Activated naive CD4-positive, alpha-beta T cell treated with anti-CD3 and anti-CD28 coated beads, Interleukin-2, amount 50 U/mL, for 24 hours (primary cell): Measurements from ENCODE around the gene SLC23A1.
"Not testable (repeated sequence)": the region's sequence is repeated elsewhere in the genome, so short reads cannot be mapped to it uniquely, and the experiment has no call there.

ENCODE experiments used
- H3K27ac Mint-ChIP-seq: one replicate; pipeline ENCODE4 v1.8.0; 2021; ENCODE audit warnings: mild to moderate bottlenecking, mixed read lengths
- H3K27me3 Mint-ChIP-seq: one replicate; pipeline ENCODE4 v1.8.0; 2021; ENCODE audit warnings: mixed read lengths
- H3K36me3 Mint-ChIP-seq: one replicate; pipeline ENCODE4 v1.8.0; 2021; ENCODE audit warnings: mixed read lengths
- H3K4me1 Mint-ChIP-seq: one replicate; pipeline ENCODE4 v1.8.0; 2021; ENCODE audit warnings: mixed read lengths
- H3K4me3 Mint-ChIP-seq: one replicate; pipeline ENCODE4 v1.8.0; 2021; ENCODE audit warnings: mild to moderate bottlenecking, mixed read lengths
- H3K9me3 Mint-ChIP-seq: one replicate; pipeline ENCODE4 v1.8.0; 2021; ENCODE audit warnings: mixed read lengths

SLC23A1 gene

DNA sequence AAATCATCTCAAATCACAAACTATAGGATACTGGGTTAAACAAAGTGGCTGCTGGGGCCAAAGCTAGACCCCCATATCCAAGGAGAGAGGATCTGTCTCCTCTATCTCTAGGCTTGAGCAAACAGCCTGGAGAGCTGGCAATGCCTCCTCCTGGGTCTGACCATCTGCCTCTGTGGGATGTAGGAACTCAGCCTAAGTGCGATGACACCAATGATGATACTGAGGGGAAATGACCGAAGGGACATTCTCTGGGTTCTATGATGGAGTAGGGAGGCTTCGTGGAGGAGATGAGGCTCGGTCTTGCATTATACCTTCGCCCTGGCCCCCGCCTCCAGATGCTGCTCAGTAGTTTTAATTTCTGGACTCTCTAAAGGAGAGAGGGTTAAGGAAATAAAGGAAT, 30.1 kb upstream of the SLC23A1 start:
- Mint-ChIP-seq H3K9me3 (no peaks in the 10 kb centered on the region), H3K36me3 (no peaks in the 10 kb centered on the region), H3K27me3 (no peaks in the 10 kb centered on the region), H3K27ac (no peak overlapping the region), H3K4me3 (no peak overlapping the region), H3K4me1 (peaks cover 34% of the 10 kb centered on the region)

DNA sequence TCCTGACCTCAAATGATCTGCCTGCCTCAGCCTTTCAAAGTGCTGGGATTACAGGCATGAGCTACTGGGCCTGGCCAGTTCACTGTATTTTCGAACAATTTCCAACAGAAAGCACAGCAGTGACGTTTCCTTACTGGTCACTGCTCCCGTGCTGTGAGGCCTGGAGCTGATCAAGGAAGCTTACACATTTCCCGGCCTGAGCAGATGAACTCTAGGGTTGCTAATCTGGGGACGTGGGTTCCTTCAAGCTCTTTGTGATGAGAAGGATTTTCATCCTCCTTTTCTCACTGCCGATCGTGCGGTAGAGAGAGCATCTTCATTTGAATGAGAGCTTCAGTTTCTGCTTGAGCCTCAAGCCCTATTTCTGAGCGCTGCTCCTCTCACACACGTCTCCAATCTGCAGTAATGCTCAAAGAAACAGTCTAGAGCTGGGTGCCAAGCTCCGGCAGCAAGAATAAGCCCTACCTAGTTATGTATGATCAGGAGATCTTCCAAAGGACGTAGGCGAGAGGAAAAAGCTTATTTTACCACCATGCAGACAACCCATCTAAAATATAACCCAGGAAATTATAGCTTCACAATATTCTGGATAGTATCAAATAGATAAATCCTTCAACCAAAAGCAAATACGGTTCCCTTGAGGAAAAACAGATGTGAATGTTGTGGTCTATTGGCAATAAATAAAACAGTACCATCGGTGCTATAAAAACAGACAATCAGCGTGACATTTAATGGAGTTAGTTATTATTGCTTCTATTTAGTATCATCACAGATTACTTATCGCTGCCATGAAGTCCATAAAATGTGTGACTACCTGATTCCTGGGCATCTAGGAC, 28.1 kb upstream of the SLC23A1 start:
- no peaks in the 10 kb centered on the region for H3K9me3 Mint-ChIP-seq
- no peak overlapping the region for H3K4me3 Mint-ChIP-seq
- H3K27me3 Mint-ChIP-seq = no peaks in the 10 kb centered on the region
- H3K4me1 Mint-ChIP-seq = peaks cover 39% of the 10 kb centered on the region
- no peaks in the 10 kb centered on the region for H3K36me3 Mint-ChIP-seq
- H3K27ac Mint-ChIP-seq = no peak overlapping the region

DNA sequence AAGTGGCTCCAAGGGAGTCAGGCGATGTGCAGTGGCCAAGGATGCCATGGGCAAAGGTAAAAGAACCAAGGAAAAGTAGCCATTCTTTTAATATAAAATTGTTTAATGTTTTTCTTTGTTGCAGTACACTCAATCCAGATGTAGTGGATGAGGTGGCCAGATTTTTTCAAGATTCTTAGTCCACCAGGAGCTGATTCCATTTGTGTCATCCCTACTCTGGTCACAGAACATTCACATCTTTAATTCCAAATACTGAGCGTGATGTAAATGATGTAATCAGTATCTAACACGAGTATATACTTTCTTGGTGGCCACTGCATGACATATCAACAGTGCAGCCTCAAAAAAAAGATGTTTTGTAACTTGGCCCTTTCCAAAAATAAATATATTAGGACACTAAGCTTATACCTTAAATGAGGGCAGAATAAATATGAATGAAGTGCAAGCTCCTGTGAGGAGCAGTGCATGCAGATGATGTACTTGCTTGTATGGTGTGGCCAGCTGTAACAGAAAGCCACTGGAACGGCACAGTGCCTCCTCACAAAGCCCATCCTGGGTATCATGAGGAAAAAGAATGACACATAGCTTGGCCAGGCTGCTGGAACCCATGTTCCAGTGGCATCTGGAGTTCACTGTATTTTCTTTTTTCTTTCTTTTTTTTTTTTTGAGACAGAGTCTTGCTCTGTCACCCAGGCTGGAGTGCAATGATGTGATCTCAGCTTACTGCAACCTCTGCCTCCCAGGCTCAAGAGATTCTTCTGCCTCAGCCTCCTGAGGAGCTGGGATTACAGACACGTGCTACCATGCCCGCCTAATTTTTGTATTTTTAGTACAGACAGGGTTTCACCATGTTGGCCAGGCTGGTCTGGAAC, 27.3 kb upstream of the SLC23A1 start:
- H3K27me3 Mint-ChIP-seq = no peaks in the 10 kb centered on the region
- H3K27ac Mint-ChIP-seq = no peak overlapping the region
- no peaks in the 10 kb centered on the region for H3K36me3 Mint-ChIP-seq
- H3K4me3 Mint-ChIP-seq = no peak overlapping the region
- peaks cover 30% of the 10 kb centered on the region for H3K4me1 Mint-ChIP-seq
- H3K9me3 Mint-ChIP-seq = no peaks in the 10 kb centered on the region

DNA sequence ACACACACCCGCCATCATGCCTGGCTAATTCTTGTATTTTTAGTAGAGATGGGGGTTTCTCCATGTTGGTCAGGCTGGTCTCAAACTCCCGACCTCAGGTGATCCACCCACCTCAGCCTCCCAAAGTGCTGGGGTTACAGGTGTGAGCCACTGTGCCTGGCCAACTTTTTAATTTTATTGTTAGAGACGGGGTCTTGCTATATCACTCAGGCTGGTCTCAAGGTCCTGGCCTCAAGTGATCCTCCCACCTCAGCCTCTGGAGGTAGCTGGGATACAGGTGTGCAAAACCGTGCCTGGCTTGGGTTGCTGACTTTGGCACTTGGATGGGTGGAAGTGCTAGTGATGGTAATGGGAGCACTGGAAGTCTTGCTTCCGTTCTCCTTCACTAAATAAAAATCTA, 26.0 kb upstream of the SLC23A1 start:
- not testable (repeated sequence) for H3K27ac Mint-ChIP-seq, H3K27me3 Mint-ChIP-seq
- peaks cover 24% of the 10 kb centered on the region for H3K4me1 Mint-ChIP-seq

DNA sequence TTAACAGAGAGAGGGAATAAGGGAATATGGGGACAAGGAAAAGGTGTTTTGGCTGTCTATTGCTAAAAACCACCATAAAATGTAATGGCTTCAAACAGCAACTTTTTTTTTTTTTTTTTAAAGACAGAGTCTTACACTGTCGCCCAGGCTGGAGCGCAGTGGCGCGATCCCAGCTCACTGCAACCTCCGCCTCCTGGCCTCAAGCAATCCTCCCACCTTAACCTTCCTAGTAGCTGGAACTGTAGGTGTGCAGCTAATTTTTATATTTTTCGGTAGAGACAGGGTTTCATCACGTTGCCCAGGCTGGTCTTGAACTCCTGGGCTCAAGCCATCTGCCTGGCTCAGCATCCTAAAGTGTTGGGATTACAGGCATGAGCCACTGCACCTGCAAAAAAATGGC, 25.1 kb upstream of the SLC23A1 start:
- peak overlapping the region; percentile 75 for H3K27ac Mint-ChIP-seq
- H3K4me3 Mint-ChIP-seq = no peak overlapping the region
- peaks cover 25% of the 10 kb centered on the region for H3K4me1 Mint-ChIP-seq
- no peaks in the 10 kb centered on the region for H3K9me3 Mint-ChIP-seq
- H3K36me3 Mint-ChIP-seq = no peaks in the 10 kb centered on the region
- H3K27me3 Mint-ChIP-seq = no peaks in the 10 kb centered on the region

More for the DNA sequence above, 26.0 kb upstream of the SLC23A1 start:
- not testable (repeated sequence) for H3K9me3 Mint-ChIP-seq, H3K36me3 Mint-ChIP-seq, H3K4me3 Mint-ChIP-seq

DNA sequence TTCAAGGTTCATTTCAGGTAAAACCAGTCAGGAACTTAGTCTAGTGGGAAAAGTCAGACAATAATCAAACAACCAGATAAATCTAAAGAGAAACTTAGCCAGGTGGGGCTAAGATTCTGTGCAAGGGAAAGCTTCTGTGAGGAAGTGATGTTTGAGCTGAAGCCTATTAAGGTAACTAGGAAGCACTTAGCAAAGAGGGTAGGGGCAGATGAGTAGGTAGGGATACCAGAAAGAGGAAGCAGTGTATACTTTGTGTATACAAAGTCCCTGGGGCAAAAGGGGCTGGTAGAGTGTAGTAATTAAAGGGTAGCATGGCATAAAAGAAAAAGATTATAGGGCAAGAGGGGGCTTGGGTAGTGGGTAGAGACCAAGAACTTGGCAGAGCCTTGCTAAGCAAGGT, 24.4 kb upstream of the SLC23A1 start:
- no peak overlapping the region for H3K4me3 Mint-ChIP-seq
- H3K27ac Mint-ChIP-seq = peak overlapping the region; percentile 43

DNA sequence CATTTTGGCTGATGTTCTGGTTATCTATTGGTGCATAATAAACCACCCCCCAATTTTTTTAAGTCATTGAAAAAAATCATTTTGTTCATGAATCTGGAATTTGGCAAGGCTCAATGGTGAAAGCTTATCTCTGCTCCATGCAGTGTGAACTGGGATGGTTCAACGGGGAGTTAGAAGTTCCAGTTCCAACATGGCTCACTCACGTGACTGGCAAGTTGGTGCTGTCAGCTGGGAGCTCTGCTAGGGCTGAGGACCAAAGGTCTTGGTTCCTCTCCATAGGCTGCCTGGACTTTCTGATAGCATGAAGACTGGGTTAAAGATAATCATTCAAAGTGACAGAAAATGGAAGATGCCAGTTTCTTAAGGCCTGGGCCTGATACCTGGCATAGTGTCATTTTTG, 23.9 kb upstream of the SLC23A1 start:
- H3K4me1 Mint-ChIP-seq = peaks cover 34% of the 10 kb centered on the region
- H3K4me3 Mint-ChIP-seq = no peak overlapping the region
- H3K27ac Mint-ChIP-seq = no peak overlapping the region
- H3K36me3 Mint-ChIP-seq = no peaks in the 10 kb centered on the region
- H3K9me3 Mint-ChIP-seq = no peaks in the 10 kb centered on the region
- no peaks in the 10 kb centered on the region for H3K27me3 Mint-ChIP-seq

More for the DNA sequence above, 24.4 kb upstream of the SLC23A1 start:
- Mint-ChIP-seq H3K9me3 (no peaks in the 10 kb centered on the region), H3K36me3 (no peaks in the 10 kb centered on the region), H3K4me1 (peaks cover 32% of the 10 kb centered on the region), H3K27me3 (no peaks in the 10 kb centered on the region)

DNA sequence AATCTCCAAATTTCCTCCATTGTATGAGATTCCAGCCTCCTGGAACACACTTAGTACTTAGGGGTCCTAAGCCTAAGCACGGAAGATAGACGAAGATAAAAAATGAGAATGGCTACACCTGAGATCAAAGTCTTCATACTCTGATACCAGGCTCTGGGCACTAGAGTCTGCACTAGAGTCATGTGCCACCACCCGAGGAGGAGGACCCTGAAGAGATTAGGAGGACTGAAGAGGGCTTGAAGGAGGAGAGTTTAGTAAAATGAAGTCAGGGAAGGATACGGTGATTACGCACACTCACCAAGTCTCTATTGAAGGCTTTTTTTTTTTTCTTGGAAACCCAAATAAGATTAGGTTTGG, 21.4 kb upstream of the SLC23A1 start:
- Mint-ChIP-seq H3K27me3 (no peaks in the 10 kb centered on the region), H3K4me3 (peak overlapping the region; percentile 94), H3K36me3 (no peaks in the 10 kb centered on the region), H3K27ac (peak overlapping the region; percentile 99), H3K9me3 (no peaks in the 10 kb centered on the region), H3K4me1 (peaks cover 34% of the 10 kb centered on the region)

DNA sequence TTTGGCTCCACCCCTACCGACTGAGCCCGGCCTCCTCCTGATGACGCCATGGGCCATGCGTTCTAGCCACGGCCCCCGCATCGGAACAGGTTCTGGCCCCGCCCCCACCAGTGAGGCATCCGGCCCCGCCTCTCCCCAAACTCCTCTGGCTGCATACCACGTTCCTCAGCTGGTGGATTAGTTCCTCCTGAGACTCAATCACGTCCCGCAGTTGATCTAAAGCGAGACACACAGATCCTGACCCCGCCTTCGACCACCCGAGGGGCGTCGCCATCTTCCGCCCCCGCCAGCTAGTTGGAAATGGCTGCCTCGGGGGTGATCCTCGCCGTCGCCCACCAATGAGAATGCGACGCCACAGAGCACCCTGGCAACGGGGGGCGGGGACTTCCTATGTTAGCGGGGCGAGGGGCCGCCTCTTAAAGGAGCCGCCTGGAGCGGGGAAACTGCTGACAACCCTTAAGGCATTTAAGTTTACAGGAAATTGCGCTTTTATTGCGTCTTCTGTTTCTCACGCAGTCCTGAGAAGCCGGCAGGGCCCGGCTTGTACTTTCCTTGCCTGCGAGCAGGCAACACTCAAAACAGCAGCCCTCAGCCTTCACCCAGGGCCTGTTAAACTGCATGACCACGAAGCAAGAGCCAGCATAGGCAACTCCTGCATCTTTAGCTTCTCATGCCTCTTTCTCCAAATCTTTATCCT, 20.8 kb upstream of the SLC23A1 start, which contains the start of gene SPATA24:
TSS of gene SPATA24 (minus strand) at position 303 of the 697 bp plus-strand sequence. CDS start at position 274, 29 bp downstream.
- Mint-ChIP-seq H3K36me3 (no peaks in the 10 kb centered on the region), H3K4me3 (peak within 1 kb of the TSS; percentile 94), H3K27me3 (no peaks in the 10 kb centered on the region), H3K27ac (peak within 1 kb of the TSS; percentile 99), H3K9me3 (no peaks in the 10 kb centered on the region), H3K4me1 (peaks cover 34% of the 10 kb centered on the region)

DNA sequence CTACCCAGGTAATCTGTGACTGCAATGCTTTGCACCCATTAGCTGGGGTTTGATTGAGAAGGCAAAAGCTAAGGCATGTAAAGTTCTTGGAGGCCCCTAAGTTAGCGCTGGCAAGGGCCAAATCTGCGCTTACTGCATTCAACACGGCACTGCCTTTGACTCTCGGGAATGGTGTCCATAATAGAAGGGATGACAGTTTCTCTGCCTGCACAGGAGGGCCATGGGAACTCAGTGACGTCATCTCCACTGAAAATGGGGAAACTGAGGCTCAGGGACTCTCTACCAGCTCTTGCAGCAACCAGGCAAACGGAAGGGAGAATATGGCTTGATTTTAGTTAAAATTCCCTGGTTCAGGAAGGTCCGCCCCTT, 20.3 kb upstream of the SLC23A1 start:
- Mint-ChIP-seq H3K36me3 (no peaks in the 10 kb centered on the region), H3K27me3 (no peaks in the 10 kb centered on the region), H3K4me1 (peaks cover 34% of the 10 kb centered on the region), H3K4me3 (peak overlapping the region; percentile 94), H3K27ac (peak overlapping the region; percentile 99), H3K9me3 (no peaks in the 10 kb centered on the region)

DNA sequence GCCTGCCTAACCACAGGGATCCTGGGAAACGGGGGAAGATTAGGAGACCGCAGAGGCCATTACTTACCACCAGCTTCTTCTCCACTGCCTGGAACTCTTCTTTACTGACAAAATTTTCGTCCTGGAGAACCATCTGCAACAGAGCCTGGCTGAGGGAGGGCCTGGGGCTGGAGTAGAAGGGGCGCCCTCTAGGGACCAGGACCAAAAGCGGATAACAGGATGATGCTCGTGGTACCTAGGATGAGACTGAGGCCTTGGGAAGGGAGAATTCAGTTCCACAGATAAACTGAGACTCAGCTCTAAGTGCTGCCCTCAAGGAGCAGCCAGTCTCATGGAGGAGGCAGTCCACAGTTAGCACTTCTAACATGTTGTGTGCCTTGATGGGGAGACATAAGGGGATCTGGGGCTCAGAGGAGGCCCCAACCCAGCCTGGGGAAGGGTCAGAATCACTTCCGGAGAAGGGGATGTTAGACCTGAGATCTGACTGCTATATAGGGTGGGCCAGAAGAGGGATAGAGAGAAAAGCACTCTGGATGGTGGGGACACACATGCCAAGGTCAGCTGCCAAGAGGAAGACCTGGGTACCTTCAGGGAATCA, 19.6 kb upstream of the SLC23A1 start:
- peak overlapping the region; percentile 99 for H3K27ac Mint-ChIP-seq
- H3K4me3 Mint-ChIP-seq = peak overlapping the region; percentile 94
- peaks cover 30% of the 10 kb centered on the region for H3K4me1 Mint-ChIP-seq
- H3K36me3 Mint-ChIP-seq = no peaks in the 10 kb centered on the region
- no peaks in the 10 kb centered on the region for H3K9me3 Mint-ChIP-seq
- no peaks in the 10 kb centered on the region for H3K27me3 Mint-ChIP-seq

DNA sequence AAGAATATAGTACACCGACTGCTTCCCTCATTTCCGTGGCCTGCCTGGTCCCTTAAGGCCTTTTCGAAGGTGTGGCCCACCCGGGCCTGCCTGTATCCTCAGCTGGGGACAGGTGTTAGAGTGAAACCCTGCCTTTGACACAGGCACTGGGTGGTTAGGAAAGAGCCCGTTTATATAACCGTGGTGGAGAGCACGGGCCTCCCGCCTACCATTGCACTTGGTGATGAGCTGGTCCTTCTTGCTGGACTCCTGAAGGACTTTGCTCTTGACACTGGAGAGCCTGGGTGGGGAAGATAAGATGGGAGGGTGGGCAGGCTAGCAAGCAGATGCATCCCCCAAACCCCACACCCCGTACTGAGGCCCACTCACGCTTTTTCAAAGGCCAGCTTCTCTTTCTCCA, 18.4 kb upstream of the SLC23A1 start:
- Mint-ChIP-seq H3K4me3 (no peak overlapping the region), H3K4me1 (peaks cover 24% of the 10 kb centered on the region), H3K36me3 (no peaks in the 10 kb centered on the region), H3K27me3 (no peaks in the 10 kb centered on the region), H3K27ac (no peak overlapping the region), H3K9me3 (no peaks in the 10 kb centered on the region)

DNA sequence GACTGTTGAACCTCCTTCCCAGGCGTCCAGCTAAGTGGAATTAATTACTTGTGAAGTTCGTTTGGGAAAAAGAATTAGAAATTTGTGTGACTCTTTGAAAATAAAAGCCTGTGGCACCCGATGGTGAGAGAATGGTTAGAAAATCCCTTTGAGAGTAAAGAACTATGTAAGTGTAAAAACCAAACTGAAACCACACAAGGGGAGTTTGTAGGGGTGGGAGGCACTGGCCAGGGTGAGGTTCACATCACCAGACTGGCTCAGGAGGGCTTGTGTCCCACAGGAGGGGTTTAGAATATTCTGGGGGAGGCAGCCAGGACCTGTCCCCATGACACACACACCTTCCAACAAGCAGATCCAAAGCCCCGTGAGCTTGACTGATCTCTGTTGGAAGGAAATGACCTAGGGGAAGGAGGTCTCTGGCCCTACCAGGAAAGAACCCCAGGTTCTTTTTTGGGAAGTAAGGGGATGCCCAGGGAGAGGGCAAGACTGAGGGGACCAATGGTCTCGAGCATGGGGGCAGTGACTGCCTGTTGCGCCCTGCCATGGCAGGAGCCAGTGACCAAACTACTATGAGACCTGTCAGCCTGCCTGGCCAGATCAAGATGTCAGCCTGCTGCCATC, 16.5 kb upstream of the SLC23A1 start:
- H3K4me3 Mint-ChIP-seq = no peak overlapping the region
- H3K27ac Mint-ChIP-seq = no peak overlapping the region
- H3K36me3 Mint-ChIP-seq = no peaks in the 10 kb centered on the region
- no peaks in the 10 kb centered on the region for H3K9me3 Mint-ChIP-seq
- peaks cover 23% of the 10 kb centered on the region for H3K4me1 Mint-ChIP-seq
- H3K27me3 Mint-ChIP-seq = no peaks in the 10 kb centered on the region

DNA sequence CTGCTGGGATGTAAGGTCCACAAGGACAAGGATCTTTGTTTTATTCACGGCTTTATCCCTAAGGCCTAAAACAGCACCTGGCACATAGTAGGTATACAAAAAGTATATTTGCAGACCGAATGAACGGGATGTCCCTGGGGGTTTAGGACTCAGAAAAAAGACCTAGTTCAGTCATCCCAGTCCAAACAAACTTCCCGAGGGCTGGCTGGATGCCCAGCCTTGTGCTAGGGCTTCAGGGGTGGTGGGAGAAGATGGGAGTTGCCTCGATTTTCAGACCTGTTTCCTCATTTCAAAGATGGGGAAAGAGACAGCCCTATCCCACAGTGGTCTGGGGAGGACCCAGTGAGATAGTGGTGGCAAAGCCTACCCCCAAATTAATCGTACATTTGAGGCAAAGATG, 14.8 kb upstream of the SLC23A1 start:
- H3K27me3 Mint-ChIP-seq = no peaks in the 10 kb centered on the region
- no peak overlapping the region for H3K4me3 Mint-ChIP-seq
- H3K36me3 Mint-ChIP-seq = no peaks in the 10 kb centered on the region
- peaks cover 14% of the 10 kb centered on the region for H3K4me1 Mint-ChIP-seq
- no peaks in the 10 kb centered on the region for H3K9me3 Mint-ChIP-seq
- no peak overlapping the region for H3K27ac Mint-ChIP-seq

DNA sequence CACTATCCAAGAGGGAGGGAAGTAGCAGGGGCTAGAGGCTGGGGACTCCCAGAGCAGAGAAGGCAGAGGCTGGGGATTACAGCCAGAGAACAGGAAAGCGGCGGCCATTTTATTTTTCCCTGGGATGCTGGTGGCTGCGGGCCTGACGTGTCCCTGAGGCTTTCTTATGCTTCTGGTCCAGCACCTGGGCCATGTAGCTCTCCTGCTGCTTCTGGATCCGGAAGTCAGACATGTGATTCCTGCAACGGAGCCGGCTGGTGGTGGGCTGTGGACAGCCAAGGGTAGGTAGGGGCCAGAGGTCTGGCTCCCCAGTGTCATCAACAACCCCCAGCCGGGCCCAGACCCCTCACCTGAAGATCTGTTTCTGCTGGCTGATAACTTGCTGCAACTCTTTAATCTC, 13.6 kb upstream of the SLC23A1 start:
- no peaks in the 10 kb centered on the region for H3K36me3 Mint-ChIP-seq
- no peak overlapping the region for H3K4me3 Mint-ChIP-seq
- no peaks in the 10 kb centered on the region for H3K9me3 Mint-ChIP-seq
- H3K27me3 Mint-ChIP-seq = no peaks in the 10 kb centered on the region
- H3K27ac Mint-ChIP-seq = no peak overlapping the region
- H3K4me1 Mint-ChIP-seq = peaks cover 13% of the 10 kb centered on the region
